ENCODE data around the gene NUP214.

DNA sequence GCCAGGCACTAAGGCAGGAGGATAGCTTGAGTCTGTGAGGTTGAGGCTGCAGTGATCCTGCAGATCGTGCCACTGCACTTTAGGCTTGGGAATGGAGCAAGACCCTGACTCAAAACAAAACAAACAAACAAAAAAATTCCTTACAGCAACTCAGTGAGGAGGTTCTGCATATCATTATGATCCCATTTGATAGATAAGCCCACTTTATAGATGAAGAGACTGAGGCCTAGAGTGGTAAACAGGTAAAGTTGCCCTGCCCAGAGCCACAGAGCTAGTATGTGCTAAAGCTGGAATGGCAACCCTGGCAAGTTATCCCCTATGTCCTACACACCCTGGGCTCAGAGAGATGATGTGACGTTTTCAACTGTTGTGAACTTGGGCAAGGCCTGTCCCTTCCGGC is 21.9 kb upstream of the NUP214 start:
- TF ChIP-seq ZNF274 (IDR thresholded peaks at IDR 0.05; ENCODE audit: low read depth, low read length) (no peak), YY1 (IDR thresholded peaks at IDR 0.05; ENCODE audit: insufficient read depth, insufficient read length) (no peak)
